MM.1S (cell line): ENCODE results near the gene FAN1.
"Not testable (repeated sequence)": the region's sequence is repeated elsewhere in the genome, so short reads cannot be mapped to it uniquely, and the experiment has no call there.

Experiments
- DNase-seq: peaks from one replicate; pipeline ENCODE4 v3.0.0-alpha.2; 2015
- H2AFZ ChIP-seq: fragments of 300-600 bp; sonication (generic); 2 replicates; pipeline ENCODE4 v1.6.0; 2016; ENCODE audit warnings: antibody characterized with exemption, low read length
- H3F3A ChIP-seq: fragments of 300-600 bp; sonication (generic); 2 replicates; pipeline ENCODE4 v1.6.1; 2016; ENCODE audit warnings: mild to moderate bottlenecking, antibody characterized with exemption, low read length, moderate library complexity, mixed read lengths; ENCODE audit not compliant: insufficient read depth
- H3K27ac ChIP-seq: fragments of 300-600 bp; sonication (generic); 2 replicates; pipeline ENCODE4 v1.5.1; 2016; ENCODE audit warnings: mild to moderate bottlenecking, low read length
- H3K27me3 ChIP-seq: fragments of 300-600 bp; sonication (generic); replicated peaks from 2 replicates; pipeline ENCODE4 v1.6.0; 2016; ENCODE audit warnings: low read length; ENCODE audit not compliant: insufficient read depth
- H3K36me3 ChIP-seq: fragments of 300-600 bp; sonication (generic); replicated peaks from 2 replicates; pipeline ENCODE4 v1.6.1; 2016; ENCODE audit warnings: mild to moderate bottlenecking, low read length, mixed read lengths; ENCODE audit not compliant: insufficient read depth
- H3K4me1 ChIP-seq: fragments of 300-600 bp; sonication (generic); 2 replicates; pipeline ENCODE4 v1.6.1; 2016; ENCODE audit warnings: low read length, mixed read lengths
- H3K4me2 ChIP-seq: fragments of 300-600 bp; sonication (generic); 2 replicates; pipeline ENCODE4 v1.6.0; 2016; ENCODE audit warnings: low read depth, low read length
- H3K4me3 ChIP-seq: fragments of 300-600 bp; sonication (generic); 2 replicates; pipeline ENCODE4 v1.5.1; 2016; ENCODE audit warnings: low read length, mixed read lengths
- H3K79me2 ChIP-seq: fragments of 300-600 bp; sonication (generic); 2 replicates; pipeline ENCODE4 v1.6.1; 2016; ENCODE audit warnings: mixed run types, low read length, mixed read lengths
- H3K9ac ChIP-seq: fragments of 300-600 bp; sonication (generic); 2 replicates; pipeline ENCODE4 v1.6.1; 2016; ENCODE audit warnings: low read length, mixed read lengths
- H3K9me2 ChIP-seq: fragments of 300-600 bp; sonication (generic); replicated peaks from 2 replicates; pipeline ENCODE4 v1.6.1; 2016; ENCODE audit warnings: mild to moderate bottlenecking, low read length, mixed read lengths; ENCODE audit not compliant: insufficient read depth
- H3K9me3 ChIP-seq: fragments of 300-600 bp; sonication (generic); replicated peaks from 2 replicates; pipeline ENCODE4 v1.6.1; 2016; ENCODE audit warnings: mild to moderate bottlenecking, low read length, mixed read lengths; ENCODE audit not compliant: insufficient read depth
- H4K20me1 ChIP-seq: fragments of 300-600 bp; sonication (generic); 2 replicates; pipeline ENCODE4 v1.6.1; 2016; ENCODE audit warnings: mild to moderate bottlenecking, low read length, moderate library complexity, mixed read lengths; ENCODE audit not compliant: insufficient read depth
- CTCF ChIP-seq: fragments of 300-600 bp; sonication (generic); IDR thresholded peaks from 2 replicates; pipeline ENCODE4 v1.5.1; 2016; ENCODE audit warnings: antibody characterized with exemption, low read length, mixed read lengths
- EZH2 ChIP-seq: fragments of 300-600 bp; sonication (generic); optimal IDR thresholded peaks from 2 replicates; pipeline ENCODE3; 2017; ENCODE audit warnings: low read depth, mild to moderate bottlenecking, antibody characterized with exemption, low read length, mixed read lengths
- EZH2phosphoT487 ChIP-seq: fragments of 300-600 bp; sonication (generic); IDR thresholded peaks from 2 replicates; pipeline ENCODE4 v1.6.1; 2018; ENCODE audit warnings: antibody characterized with exemption, low read length

Gene FAN1

DNA sequence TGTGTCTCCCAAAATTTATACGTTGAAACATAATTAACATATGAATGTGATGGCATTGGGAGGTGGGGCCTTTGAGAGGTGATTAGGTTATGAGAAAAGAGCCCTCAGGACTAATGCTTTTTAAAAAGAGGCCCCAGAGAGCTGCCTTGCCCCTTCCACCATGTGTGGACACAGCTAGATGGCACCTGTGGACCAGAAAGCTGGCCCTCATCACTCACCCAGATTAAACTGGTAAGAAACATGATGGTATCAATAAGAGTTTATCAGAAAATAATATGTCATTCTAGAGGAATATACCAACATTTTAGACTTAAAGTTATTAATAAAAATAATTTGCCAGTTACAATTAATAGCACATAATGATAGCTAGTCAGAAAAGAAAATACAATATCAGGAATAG lies 25.2 kb upstream of the FAN1 start:
- Histone ChIP-seq H3K27me3 (no peaks in the 10 kb centered on the region), H3K79me2 (no peaks in the 10 kb centered on the region), H3F3A (no peaks in the 10 kb centered on the region), H3K9me2 (no peaks in the 10 kb centered on the region), H3K4me3 (no peak overlapping the region), H3K36me3 (no peaks in the 10 kb centered on the region), H3K9ac (no peak overlapping the region), H3K4me1 (no peaks in the 10 kb centered on the region), H3K4me2 (no peak overlapping the region), H3K9me3 (no peaks in the 10 kb centered on the region), H2AFZ (no peak overlapping the region), H4K20me1 (no peaks in the 10 kb centered on the region), H3K27ac (no peak overlapping the region)
- no peak for DNase-seq
- no peak for TF ChIP-seq CTCF
- no peak for TF ChIP-seq EZH2phosphoT487
- no peak for TF ChIP-seq EZH2

GRCh38 chr15:30882849-30883433 lies 20.8 kb upstream of the FAN1 start:
- H3K4me1 ChIP-seq = no peaks in the 10 kb centered on the region
- TF ChIP-seq CTCF (no peak), EZH2 (no peak), EZH2phosphoT487 (no peak)
- no peaks in the 10 kb centered on the region for H3K9me3 ChIP-seq
- H3K9me2 ChIP-seq = no peaks in the 10 kb centered on the region
- H3K9ac ChIP-seq = no peak overlapping the region
- no peak overlapping the region for H3K4me2 ChIP-seq
- no peaks in the 10 kb centered on the region for H3F3A ChIP-seq
- no peaks in the 10 kb centered on the region for H3K79me2 ChIP-seq
- H3K36me3 ChIP-seq = no peaks in the 10 kb centered on the region
- no peaks in the 10 kb centered on the region for H4K20me1 ChIP-seq
- H3K27ac ChIP-seq = no peak overlapping the region
- H2AFZ ChIP-seq = no peak overlapping the region
- H3K4me3 ChIP-seq = no peak overlapping the region
- no peaks in the 10 kb centered on the region for H3K27me3 ChIP-seq
- DNase-seq = no peak

DNA sequence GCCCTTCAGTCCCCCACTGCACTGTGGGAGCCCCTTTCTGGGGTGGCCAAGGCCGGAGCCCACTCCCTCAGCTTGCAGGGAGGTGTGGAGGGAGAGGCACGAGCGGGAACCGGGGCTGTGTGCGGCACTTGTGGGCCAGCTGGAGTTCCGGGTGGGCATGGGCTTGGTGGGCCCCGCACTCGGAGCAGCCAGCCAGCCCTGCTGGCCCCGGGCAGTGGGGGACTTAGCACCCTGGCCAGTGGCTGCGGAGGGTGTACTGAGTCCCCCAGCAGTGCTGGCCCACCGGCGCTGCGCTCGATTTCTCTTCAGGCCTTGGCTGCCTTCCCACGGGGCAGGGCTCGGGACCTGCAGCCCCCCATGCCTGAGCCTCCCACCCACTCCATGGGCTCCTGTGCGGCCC lies 20.0 kb upstream of the FAN1 start:
- not testable (repeated sequence) for H3K36me3 ChIP-seq, H3K9me2 ChIP-seq, H3K79me2 ChIP-seq, H3F3A ChIP-seq, H3K27me3 ChIP-seq, H3K4me1 ChIP-seq, H3K4me3 ChIP-seq, H3K4me2 ChIP-seq, H4K20me1 ChIP-seq, H2AFZ ChIP-seq, DNase-seq, H3K9ac ChIP-seq, H3K27ac ChIP-seq, H3K9me3 ChIP-seq

GRCh38 chr15:30885814-30886213 lies 17.9 kb upstream of the FAN1 start:
- Histone ChIP-seq H3K4me2 (no peak overlapping the region), H3K4me1 (no peaks in the 10 kb centered on the region), H3K27ac (no peak overlapping the region), H3K36me3 (no peaks in the 10 kb centered on the region), H3K9me2 (no peaks in the 10 kb centered on the region), H3K4me3 (no peak overlapping the region), H3F3A (no peaks in the 10 kb centered on the region), H2AFZ (no peak overlapping the region), H3K9ac (no peak overlapping the region), H3K9me3 (no peaks in the 10 kb centered on the region), H3K79me2 (no peaks in the 10 kb centered on the region), H3K27me3 (no peaks in the 10 kb centered on the region), H4K20me1 (no peaks in the 10 kb centered on the region)
- no peak for DNase-seq
- TF ChIP-seq EZH2phosphoT487 (no peak), CTCF (no peak), EZH2 (no peak)
